GM21737 (cell line): ENCODE results near the gene TBC1D24.

Source experiments
- ATAC-seq: cut with Tn5 transposase; IDR thresholded peaks from one replicate; pipeline ENCODE4 v1.9.1; 2021; ENCODE audit warnings: mild to moderate bottlenecking, moderate library complexity; ENCODE audit not compliant: unreplicated experiment

TBC1D24 gene

DNA sequence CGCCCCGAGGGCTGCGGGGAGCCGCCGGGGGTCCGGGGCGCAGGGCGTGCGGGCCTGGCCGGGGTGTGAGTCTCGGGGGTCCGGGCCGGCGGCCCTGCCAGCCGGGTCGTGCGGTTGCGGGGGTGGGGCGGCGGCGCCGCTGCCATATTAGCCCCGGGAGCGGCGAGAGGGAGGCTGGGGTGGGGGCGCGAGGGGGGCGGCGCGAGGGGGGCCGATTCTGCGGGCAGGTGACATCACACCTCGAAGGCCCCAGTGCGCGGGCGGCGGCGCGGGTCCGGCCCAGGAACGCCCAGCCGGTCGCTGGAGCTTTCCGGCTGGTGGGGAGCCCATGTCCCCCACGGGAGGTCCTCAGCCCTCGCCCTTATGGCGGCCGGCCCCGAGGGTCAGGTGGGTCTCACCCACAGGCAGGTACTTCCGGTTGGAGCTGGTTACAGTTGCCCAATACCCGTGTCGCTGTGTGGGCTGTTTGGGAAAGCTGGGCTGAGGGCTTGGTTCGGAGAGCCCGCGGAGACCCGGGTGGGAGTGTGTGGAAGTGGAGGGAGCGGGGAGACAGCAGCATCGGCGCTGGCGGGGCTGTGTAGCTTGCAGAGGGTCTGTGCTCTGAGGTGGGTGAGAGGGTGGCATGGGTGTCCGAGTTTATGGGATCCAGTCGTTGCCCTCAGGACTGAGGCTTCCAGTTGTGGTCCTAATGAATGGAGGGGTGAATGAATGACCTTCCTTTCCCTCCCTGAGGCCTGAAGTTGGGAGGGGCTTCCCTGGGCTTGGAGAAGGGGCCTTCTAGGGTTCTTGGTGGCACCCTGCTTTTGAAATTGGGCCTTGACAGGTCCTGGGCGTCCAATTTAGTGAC is 39.6 kb downstream of the TBC1D24 start:
- ATAC-seq = no peak

DNA sequence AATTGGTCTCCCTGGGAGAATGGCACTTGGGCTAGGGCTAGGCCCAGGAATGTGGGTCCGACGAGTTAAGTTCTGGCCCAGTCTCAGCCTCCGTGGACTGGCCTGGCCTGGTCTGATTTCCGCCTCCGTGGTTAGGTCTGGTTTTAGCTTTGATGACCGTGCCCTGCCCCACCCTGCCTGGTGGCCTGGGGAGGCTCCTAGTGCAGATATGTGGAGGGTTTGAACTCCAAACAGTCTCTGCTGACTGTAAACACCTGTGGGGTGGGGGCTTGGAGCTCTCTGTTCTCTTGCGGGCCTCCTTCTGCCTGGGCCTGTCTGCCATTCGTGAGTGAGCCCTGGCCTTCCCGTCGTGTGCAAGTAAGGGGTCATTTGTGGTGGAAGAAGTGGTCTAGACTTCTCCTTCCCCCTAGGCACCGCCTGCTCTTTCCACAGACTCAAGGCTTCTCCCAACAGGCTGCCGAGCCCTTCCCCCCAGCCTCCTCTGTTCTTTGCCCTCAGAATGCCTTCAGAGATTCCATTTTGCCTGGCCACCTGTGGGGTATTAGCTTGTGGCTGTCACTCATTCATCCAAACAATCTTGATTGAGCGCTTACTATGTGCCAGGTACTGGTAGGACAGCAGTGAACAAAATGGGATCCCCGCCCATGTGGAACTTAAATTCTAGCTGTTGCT is 40.4 kb downstream of the TBC1D24 start:
- ATAC-seq = no peak

DNA sequence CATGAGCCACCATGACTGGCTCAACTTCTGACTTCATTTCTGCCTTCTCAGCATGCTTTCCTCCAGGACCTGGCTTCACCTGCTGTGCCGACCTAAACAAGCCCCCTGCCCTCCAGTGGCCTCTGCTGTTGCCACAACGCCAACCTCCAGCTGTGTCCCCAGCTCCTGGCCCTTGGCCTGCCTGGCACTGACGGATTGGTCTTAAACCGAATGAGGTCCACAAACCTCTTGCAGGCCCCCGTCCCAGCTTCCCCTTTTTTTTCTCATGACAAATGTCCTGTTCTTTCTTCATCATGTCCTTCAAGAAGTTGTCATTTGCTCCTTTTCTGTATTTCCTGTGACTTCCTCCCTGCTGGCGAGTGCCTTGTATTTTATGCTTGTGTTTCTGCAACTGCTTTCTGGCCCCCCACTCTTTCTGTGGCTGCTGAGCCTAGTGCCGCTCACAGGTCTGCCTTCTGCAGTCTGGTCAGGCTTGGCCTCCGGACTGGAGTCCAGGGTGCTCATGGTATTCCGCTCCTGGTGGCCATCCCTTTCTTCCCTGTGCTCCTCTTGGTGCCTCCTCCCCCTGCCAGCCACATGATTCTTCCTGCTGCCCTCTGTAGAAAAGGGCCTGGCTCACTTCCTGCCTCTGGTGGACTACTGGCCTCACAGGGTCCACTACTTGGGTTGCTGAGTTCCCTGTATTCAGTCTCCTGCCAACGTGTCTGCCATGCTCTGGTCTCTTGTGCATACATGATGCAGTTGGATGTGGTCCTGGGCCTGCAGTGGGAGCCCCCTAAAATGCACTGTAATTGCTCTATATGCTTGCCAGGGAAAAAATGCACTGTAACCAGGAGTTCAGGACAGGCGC is 41.7 kb downstream of the TBC1D24 start:
- ATAC-seq = no peak

DNA sequence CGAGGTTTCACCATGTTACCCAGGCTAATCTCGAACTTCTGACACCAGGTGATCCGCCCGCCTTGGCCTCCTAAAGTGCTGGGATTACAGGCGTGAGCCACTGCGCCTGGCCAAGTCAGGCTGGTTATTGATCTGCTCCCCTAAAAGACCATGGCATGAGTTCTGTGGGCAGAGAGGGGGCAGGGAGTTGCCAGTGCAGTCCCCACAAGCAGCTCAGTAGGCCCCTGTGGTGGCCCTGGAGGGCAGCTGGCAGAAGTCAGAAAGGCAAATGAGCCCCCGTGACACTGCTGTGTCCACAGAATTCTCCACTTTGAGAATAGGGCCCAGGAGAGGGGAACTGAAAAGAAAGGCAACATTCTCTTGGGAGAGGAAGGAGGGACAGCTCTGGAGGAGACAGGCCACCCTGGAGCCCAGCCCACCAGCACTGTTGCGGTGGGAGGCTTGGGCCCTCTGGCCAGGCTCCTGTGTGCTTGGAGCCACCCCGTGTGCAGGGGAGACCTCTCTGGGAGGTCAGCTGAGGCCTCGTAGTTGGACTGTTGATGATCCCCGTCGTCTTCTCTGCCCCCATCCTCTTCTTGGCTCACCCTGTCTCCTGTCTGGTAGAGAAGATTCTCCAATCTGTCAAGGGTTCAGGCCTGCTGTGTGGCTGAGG is 43.2 kb downstream of the TBC1D24 start:
- no peak for ATAC-seq

DNA sequence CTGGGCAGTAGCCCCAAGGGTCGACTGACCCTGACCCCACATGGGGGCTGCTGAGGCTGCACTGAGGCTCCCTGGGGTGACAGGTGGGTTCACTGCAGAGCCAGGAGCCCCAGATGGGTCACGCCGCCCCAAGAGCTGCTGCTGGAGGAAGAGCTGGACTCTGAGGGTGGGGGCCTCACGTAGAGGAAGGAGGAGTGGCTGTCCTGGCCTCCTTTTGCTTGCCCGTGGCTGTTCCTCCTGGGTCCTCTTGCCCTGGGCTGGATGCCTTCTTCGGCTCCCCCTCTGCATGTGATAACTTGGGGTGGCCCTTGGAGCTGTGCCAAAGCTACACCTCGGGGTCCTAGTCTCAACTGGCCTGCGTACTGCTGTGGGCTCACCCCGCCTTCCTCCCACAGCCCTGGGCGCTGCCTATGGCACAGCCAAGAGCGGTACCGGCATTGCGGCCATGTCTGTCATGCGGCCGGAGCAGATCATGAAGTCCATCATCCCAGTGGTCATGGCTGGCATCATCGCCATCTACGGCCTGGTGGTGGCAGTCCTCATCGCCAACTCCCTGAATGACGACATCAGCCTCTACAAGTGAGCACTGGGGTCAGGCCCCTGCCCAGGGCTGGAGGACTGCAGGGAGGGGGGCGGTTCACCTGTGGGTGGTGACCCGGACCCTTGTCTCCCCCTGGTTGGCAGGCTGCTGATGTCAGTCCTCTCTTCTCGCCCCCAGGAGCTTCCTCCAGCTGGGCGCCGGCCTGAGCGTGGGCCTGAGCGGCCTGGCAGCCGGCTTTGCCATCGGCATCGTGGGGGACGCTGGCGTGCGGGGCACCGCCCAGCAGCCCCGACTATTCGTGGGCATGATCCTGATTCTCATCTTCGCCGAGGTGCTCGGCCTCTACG is 44.1 kb downstream of the TBC1D24 start:
- ATAC-seq = no peak

DNA sequence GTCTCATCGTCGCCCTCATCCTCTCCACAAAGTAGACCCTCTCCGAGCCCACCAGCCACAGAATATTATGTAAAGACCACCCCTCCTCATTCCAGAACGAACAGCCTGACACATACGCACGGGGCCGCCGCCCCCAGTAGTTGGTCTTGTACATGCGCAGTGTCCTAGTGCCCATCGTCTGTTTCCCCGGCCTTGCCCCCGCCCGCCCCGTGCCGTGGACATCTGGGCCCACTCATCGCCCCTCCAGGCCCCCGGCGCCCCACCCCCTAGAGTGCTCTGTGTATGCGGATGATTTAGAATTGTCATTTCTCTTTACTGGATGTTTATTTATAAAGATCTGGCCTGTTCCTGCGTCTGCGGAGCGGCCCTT is 44.8 kb downstream of the TBC1D24 start:
- ATAC-seq = no peak

DNA sequence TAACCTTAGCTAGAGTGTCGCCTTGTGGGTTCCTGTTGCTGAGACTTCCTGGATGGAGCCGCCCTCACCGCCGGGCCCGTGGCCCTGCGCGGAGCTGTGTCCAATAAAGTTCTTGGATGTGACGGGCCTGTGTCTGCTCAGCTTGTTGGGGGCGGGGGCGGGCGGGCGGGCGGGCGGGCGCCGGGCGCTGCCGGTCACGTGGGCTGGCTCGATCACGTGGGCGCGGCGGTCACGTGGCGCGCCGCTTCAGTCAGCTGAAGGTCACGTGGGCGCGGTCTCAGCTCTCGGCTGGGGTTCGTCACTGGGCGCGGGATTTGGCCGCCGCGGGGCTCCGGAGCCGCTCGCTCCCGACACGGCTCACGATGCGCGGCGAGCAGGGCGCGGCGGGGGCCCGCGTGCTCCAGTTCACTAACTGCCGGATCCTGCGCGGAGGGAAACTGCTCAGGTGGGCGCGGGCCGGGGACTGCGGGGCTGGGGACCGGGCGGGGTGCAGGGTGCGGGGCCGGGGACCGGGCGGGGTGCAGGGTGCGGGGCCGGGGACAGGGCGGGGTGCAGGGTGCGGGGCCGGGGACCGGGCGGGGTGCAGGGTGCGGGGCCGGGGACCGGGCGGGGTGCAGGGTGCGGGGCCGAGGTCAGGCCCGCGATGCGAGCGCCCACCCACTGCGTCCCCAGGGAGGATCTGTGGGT is 45.3 kb downstream of the TBC1D24 start, which contains the start of gene AMDHD2:
Gene AMDHD2, plus strand, starts transcription at position 275 of the 687 bp plus-strand sequence. Its CDS starts 88 bp downstream, at position 363.
- peak; percentile 35 for ATAC-seq

DNA sequence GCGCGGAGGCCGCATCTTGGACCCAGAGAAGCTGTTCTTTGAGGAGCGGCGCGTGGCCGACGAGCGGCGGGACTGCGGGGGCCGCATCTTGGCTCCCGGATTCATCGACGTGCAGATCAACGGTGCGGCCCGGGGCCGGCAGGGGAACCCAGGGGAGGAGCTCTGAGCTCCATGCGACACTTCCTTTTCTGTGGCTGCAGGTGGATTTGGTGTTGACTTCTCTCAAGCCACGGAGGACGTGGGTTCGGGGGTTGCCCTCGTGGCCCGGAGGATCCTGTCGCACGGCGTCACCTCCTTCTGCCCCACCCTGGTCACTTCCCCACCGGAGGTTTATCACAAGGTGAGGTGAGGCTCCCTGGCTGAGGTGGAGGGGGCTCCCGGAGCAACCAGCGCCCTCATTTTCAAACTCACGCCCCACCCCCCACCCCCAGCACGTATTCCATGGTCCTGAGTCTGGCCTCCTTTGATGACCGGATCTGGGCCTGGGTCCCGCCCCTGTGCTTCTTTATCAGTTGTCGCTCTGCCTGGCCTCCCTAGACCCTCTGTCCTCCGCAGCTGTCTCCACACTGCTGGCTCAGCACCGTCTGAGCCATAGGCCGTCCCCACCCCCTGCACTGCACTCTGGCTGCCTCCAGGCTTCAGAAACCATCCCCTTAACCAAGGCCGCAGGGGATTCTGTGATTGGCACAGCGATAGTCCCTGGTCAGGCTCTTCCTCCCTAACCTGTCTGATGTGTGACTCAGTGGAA is 46.0 kb downstream of the TBC1D24 start:
- ATAC-seq = no peak

DNA sequence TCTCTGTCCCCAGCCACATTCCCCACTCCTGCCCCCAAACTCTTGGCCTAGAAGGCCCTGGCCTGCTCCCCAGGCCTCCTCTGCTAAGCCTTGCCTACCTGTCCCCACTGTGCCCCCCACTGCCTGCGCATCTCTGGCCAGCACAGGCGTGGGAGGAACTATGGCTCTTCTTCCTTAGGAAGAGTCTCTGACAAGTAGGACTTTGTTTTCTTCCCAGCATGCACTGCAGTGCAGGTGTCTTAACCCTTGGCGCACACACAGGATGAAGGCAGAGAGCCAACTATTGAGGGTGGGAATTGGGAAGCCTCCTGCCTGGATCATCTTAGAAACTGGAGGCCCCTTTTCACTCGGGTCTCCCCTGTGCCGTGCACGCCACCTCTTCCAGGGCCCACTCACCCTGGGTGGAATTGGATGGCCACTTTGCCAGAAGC is 48.9 kb downstream of the TBC1D24 start:
- ATAC-seq = no peak

DNA sequence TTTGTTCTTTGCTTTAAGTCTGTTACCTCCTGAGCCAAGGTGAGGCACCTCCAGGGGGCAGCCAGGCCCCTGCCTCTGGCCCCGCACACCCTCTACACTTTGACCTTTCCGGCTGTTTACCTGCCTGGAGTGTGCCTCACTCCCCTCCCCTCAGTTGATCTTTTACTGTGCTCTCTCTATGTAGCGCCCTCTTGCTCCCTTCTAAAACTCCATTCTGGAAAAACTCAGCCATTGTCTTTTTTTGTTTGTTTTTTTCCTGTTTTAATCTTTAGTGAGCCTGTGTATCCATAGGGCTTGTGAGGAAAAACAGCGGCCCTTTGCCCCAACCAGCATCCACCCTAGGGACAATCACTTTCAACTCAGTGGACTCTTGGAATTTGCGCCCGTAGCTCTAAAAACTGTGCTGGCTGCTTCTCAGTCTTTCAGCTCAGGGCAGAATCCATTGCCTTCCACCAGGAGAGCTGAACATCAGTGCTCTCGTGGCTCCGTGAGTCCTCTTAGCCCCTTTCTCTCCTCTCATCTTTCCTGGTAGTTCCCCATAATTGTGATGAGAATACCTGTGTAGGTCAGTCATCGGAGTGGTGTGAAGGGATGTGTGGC is 49.5 kb downstream of the TBC1D24 start:
- no peak for ATAC-seq

DNA sequence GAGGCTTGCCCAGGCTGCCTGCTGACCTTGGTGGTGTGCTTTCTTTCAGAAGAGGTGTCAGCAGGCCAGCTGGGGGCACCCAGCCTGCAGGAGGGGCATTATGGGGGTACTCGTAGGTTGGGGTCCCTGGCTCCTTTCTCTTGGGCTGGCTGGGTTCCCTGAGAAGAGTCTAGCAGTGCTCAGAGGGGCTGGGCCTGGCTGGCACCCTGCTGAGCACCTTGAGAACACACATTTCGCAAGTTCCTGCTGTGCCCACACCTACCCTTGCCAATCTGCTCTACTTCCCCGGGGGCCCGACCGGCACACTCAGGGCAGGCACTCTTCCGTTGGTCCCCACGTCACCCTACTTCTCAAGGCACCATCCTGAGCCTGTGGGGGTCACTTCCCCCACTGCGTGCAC is 51.2 kb downstream of the TBC1D24 start:
- no peak for ATAC-seq

DNA sequence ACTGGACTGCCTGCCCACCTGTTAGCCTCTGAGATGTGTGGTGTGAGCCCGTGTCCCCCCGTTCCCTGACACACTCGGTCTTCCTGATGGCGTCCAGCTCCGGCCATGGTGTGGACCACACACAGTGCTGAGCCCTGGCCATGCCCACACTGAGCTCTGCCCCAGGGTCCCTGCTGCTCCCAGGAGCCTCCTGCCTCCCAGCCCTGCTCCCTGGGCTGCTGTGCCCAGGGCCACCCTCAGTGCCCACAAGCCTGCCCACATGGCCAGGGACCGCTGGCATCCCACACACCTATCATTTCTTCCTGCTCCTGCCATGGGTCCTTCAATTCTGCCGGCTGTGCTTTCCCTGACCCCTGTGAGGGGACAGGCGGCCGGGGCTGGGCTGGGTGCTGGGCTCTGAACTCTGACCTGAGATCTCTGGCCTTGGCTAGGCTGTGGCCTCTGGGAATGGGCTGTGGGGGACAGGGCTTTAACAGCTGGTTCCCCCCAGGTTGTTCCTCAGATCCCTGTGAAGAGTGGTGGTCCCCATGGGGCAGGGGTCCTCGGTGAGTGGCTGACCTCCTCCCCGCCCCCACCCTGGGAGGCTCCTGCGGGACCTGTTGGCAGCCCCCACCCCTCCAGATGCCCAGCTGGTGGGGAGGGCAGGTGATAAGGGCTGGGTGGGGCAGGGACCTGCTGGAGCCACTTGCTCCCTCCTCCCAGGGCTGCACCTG is 52.3 kb downstream of the TBC1D24 start:
- no peak for ATAC-seq

DNA sequence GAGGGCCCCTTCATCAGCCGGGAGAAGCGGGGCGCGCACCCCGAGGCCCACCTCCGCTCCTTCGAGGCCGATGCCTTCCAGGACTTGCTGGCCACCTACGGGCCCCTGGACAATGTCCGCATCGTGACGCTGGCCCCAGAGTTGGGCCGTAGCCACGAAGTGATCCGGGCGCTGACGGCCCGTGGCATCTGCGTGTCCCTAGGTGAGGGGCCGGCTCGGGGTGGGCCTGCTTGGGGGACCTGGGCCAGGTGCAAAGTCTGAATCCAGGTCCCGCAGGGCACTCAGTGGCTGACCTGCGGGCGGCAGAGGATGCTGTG is 52.8 kb downstream of the TBC1D24 start:
- ATAC-seq = no peak

DNA sequence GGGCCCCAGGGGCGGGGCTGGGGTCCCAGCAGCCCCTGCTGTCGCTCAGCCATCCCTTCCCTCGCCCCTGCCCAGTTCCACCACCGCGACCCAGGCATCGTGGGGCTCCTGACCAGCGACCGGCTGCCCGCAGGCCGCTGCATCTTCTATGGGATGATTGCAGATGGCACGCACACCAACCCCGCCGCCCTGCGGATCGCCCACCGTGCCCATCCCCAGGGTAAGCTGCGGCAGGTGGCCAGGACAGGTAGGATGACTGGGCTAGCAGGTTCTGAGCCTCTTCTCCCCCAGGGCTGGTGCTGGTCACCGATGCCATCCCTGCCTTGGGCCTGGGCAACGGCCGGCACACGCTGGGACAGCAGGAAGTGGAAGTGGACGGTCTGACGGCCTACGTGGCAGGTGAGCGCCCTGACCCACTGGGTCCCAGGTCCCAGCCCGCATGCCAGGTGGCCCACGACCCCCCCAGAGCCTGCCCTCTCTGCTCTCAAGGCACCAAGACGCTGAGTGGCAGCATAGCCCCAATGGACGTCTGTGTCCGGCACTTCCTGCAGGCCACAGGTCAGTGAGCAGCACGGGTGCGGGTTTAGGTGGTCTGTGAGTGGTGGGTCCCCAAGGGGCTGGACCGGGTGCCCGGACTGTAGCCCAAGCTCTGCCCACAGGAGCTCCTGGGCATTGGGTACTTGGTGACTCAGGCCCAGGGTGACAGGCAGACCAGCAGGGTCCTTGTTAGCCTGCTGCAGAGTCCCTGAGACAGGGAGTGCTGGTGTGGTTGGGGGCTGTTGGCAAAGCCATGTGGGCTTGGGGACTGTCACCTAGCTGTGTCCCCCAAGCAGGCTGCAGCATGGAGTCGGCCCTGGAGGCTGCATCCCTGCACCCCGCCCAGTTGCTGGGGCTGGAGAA is 53.5 kb downstream of the TBC1D24 start:
- ATAC-seq = no peak

DNA sequence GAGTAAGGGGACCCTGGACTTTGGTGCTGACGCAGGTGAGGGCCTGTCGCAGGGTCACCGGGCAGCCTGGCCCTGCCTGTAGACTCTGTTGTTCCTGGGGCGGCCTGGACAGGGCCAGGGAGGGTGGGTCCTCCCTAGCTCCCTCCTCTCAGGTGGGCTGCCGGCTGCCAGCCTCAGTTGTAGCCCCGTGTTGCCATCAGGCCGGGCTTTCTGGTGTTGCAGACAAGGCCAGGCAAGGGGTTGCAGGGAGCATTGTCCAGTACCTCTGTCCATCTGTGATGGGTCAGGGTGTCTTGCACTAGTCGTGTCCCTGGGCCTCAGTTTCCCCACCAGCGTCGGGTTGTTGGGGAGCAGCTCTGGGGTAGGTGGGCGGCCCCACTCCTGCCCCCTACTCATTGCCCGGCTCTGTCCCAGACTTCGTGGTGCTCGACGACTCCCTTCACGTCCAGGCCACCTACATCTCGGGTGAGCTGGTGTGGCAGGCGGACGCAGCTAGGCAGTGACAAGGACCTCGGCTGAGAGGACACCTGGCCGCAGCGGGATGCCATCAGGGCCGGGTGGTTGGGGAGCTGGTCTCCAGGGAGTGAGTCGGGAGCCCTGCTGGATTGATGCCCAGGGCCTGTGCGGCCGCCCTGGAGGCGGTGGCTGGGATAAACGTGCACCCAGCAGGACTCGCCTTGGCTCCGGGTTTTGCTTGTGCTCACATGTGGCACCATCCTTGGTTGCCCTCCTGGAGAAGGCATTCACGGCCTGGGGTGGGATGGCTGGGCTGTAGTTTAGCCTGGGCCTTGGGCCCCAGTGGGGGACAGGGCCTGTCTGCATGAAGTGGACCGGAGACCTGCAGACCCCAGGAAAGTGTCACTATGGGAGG is 54.4 kb downstream of the TBC1D24 start:
- ATAC-seq = no peak
